HCEC 1CT (cell line): Measurements from ENCODE around the gene STYX.

Source experiments
- DNase-seq: peaks from one replicate; pipeline ENCODE4 v3.0.0-alpha.2; 2017

STYX gene, protein sequence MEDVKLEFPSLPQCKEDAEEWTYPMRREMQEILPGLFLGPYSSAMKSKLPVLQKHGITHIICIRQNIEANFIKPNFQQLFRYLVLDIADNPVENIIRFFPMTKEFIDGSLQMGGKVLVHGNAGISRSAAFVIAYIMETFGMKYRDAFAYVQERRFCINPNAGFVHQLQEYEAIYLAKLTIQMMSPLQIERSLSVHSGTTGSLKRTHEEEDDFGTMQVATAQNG

DNA sequence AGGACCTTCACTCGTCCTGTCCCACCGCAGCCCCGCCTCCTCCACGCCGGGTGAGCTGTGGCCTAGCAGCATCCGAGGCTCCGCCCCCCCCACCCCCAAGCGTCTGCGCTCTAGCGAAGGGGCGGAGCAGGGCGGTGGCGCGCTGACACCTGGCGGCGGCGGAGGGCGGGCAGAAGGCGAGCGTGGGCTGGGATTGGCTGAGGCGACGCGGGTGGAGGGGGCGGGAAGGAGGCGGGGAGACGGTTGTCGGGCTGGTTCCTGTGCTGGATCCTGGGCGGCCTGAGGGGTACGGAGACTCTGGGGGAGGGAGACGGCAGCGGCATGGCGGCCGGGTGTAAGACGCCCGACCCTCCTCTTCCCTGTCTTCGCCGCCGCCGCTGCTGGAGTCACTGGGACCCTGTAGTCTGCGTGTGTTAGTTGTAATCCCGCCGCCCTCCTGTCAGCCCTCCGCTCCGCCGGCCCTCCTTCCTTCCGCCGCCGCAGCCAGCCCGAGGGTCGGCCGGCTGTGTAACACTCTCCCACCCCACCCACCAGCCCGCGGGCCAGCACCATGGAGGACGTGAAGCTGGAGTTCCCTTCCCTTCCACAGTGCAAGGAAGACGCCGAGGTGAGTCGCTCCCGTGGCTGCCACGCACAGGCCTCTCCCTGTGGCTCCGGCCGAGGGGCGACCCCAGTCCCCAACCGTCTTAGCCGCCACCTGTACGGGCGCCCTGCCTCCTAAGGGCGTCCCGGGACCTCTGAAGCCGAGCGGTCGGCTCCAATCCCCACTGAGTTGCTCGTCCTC is at the start of gene STYX:
Gene STYX, plus strand, starts transcription at position 242 of the 784 bp plus-strand sequence. Its CDS starts 309 bp downstream, at position 551.
- DNase-seq = peak; percentile 95

DNA sequence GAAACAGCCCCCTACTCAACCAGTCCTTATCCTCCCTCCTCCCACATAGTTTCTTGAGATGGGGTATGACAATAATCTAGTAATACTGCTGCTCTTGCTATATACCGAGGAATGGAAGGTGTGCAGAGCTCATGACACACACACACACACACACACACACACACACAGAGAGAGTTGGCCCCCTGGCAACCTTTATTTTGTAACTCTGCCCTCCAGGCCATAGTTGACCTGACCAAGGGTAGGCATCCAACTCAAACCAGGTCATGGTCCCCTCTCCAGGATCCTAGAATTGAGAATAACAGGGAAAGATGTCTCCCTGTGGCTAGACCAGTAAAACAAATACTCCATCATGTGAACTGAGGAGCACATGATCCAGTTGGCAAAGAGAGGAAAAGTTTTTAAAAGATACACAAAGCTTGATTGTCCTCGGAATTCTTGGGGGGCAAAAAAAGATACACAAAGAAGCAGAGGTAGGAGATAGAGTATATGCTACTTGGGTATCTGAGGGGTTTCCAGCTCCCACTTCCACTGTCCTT is 45.9 kb upstream of the STYX start:
- no peak for DNase-seq

DNA sequence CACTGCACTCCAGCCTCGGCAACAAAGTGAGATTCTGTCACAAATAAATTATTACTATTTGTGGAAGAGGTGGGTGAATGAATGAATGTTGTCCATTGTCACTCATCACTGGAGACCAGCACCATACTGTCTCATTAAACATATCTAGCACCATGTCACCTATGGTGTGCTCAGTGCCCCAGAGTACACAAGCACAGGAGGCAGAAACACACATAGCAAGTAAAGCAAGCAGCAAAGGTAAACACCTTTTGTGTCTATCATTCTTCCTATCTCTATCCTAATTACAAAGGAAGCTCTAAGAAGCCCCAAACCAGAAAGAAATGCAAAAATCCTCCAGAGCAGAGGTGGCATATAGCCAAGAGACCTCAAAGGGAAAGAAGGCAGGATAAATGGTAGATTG is 43.8 kb upstream of the STYX start:
- DNase-seq = no peak

DNA sequence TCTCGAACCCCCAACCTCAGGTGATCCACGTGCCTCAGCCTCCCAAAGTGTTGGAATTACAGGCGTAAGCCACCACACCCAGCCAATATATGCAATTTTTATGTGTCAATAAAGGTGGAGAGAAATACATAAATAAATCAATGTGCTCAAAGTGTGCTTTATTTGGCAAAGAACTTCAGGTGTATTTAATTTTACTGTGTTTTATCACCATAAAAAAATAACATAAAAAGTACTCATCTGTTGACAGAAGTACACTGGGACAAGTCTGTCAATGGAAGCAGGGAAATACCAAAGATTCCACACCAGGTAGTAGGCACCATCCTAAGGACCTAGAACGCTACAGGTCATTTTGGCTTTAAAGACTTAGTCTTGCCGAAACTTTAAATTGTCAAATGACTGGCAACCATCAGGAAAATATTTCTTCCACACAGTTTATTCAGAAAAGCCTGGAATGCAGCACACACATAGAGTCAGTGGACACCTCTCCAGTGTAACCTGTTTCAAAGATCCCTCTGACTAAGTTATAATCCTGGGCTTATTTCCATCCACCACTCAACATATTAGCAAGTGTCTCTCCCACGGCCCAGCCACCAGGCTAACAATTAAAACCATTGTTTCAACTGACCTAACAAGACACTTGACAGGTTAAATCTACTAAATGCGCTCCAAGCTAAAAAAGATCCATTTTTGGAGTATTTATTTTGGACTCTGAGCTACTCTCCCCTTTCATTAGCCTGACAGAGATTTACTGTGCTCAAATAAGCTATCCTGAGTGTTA is 38.8 kb upstream of the STYX start:
- DNase-seq = no peak

DNA sequence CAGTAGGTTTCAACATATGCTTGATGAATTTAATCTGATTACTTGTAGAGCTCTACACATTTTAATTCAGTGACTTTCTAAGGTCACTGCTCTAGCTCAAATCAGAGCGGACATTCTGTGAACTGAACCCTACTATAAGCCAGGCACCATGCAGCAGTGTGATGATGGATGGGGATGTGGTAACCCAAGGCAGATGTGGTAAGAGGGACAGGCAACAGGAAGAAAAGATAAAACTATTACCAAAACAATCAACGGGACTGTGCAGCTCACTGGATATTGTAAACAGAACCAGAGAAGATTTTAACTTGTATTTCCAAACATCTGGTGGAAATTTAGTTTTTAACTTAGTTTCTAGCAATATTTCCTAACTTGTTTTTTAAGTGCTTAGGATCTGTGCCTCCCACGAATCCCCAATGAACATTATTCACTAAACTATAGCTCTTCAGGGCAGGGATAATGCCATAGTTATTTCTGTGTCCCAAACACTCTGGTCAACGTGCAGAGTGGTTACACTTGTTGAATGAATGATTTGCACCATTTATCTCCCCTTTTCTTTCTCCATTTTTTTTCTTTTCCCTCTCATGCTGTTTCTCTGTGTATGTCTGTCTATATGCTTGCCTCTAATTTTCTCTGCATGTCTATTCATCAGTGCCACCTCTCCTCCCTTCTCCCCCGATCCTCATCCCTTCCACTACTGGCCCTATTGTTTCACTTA is 37.6 kb upstream of the STYX start:
- peak; percentile 27 for DNase-seq

DNA sequence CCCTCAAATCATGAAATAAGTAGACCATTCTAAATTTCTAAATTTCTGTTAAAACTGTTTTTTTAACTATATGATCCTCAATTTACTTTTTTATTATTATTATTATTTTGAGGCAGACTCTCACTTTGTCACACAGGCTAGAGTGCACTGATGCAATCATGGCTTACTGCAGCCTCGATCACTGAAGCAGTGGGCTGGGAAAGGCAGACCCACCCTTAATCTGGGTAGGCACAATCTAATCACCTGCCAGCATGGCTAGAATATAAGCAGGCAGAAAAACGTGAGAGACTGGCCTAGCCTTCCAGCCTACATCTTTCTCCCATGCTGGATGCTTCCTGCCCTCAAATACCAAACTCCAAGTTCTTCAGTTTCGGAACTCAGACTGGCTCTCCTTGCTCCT is 36.9 kb upstream of the STYX start:
- no peak for DNase-seq

DNA sequence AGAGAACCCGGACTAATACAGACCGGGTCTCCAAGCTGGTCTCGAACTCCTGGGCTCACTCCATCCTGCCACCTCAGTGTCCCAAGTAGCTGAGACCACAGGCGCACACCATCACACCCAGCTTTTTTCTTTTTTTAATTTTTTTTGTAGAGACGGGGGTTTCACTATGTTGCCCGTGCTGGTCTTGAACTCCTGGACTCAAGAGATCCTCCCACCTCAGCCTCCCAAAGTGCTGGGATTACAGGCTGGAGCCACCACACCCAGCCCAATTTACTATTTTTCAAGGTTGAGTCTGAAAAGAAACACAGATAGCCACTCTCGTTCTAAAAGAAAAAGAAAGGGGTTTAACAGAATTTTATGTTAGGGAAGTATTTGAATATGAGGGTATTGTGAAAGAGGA is 36.4 kb upstream of the STYX start:
- DNase-seq = no peak

DNA sequence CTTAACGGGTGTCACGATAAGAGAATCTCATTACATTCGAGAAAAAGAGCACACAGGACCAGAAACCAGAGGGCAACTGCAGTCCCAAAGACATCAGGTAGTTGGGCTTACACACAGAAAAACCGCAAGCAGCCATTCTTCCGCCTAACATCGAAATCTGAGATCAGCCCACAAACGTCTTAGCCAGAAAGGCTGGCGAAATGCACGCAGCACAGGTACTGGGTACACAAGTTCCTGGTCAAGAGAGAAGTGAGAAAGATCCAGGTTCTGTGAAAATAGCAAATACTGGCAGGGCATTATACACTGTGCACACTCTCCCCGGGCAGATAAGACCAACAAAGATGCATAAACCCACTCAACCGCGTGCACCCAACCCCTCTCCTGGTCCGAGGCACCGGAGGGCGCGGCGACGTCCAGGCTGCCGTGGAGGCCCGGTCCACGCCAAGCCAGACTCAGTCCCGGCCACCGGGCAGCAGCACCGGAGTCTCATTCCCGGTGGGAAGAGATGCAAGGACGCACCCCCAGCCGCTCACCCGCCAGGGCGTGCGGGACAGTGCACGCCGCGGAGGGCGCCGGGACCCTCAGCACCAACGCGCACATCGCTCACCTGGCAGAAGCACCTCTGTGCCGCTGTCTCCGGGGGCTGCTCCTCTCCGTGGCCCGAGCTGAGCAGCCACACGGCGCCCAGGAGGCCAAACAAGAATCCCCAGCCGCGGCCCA is 35.0 kb upstream of the STYX start:
- peak; percentile 31 for DNase-seq

DNA sequence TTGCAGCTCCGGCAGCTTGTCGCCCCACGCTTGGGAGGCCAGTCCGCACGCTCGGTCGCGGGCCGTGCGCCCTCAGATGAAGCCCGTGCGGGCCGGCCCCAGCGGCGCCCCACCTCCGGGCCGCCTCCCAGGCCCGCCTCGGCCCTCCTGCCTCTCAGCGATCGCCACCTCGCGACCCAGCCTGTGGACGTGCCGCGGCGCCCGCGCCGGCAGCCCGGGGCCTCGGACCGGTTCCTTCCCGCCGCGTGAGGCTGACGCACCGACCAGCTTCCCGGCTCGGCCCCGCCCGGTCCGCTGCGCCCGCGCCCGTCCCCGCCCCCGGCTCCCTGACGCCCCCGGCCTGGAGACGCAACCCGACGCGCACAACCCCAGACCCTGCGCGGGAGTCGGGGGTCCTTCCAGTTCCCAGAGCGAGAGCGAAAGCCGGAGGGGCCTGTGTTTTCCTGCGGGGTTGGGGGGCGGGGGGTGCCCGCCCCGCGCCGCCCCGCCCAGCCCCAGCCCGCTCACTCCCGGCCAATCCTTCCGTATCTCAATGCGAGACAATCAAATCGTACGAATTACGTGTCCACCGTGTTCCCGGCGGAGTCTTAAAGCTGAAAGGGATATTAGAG is 34.4 kb upstream of the STYX start, which contains the start of gene ERO1A:
Gene ERO1A, minus strand, starts transcription at position 78 of the 611 bp plus-strand sequence. Its CDS starts 77 bp downstream, at position 1.
- peak; percentile 87 for DNase-seq

DNA sequence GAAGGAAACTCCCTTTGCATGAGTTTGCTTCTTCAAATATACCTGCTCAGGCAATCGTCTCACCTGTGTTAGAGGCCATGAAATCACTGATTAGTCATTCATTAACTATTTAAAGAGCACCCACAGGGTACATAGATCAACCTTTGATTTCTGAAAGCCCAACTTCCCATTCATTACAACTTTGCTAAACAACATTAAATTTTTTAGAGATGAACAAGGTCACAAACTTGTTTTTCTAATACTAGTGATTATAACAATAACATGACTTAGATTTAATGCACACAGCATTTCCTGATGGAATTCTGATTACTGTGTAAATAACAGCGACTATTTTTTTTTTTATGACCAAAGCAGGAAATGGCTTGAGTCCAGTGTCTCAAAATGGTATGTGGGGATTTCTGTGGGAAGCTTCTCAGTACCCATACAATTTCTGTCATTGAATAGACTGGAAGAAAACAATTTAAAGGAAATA is 29.2 kb upstream of the STYX start:
- peak; percentile 22 for DNase-seq

DNA sequence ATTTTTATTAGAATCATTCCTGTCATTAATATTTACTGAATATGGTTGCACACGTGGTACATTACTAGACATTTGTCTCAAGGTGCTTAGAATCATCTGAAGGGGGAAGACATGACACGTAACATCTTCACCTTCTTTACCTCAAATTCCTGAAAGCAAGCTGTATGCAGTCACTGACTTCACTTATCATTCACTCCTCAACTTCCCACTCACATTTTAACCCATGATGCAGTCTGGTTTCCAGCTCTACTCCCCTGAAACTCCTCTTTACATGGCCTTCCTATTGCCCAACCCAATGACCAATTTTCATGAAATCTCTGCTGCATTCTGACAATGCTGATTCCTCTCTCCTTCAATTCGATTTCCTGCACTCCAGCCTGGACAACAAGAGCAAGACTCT is 28.7 kb upstream of the STYX start:
- no peak for DNase-seq

DNA sequence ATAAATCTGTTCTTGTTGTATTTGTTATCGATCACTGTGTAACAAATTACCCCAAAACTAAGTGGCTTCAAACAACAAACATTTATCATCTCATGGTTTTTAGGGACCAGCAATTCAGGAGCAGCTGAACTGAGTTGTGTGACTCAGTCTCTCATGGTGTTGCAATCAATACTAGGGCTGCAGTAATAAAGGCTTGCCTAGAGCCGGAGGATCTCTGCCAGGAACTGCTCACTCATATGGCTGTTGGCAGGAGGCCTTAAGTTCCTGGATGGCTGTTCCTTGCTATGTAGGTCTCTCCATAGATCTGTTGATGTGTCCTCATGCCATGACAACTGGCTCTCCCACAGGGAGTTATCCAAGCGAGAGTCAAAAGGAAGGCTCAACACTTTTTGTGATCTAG is 26.7 kb upstream of the STYX start:
- DNase-seq = peak; percentile 97

DNA sequence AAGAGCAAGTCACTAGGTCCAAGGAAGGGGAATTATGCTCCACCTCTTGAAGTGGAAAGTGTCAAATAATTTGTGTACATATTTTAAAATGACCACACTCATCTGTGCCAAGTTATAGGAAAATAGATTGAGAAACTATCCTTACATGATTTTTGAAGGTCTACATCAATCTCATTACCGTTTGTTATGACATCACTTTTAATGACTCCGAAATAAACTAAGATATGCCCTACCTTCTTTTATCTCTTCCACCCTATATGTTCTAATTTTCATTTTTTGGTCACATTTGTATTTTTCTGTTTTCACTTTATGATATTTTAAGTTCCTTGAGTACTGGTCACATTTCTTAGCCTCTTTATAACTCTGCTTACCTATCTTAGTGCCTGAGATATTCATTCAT is 26.3 kb upstream of the STYX start:
- no peak for DNase-seq

DNA sequence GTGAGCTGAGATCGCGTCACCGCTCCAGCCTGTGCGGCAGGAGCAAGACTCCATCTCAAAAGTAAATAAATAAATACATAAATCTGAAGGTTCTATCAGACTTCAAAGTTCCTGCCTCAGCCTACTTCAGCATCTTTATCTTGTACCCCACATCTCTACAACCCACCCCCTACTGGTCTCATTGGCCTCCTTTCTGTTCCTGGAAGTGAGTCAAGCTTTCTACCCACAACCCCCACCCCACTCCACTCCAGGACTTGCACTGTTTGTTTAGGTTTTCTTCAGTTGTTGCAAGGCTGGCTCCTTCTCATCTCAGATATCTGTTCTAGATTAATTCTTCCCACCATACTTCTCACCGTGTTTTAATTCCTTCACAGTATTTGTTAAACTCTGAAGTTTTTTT is 23.7 kb upstream of the STYX start:
- no peak for DNase-seq

DNA sequence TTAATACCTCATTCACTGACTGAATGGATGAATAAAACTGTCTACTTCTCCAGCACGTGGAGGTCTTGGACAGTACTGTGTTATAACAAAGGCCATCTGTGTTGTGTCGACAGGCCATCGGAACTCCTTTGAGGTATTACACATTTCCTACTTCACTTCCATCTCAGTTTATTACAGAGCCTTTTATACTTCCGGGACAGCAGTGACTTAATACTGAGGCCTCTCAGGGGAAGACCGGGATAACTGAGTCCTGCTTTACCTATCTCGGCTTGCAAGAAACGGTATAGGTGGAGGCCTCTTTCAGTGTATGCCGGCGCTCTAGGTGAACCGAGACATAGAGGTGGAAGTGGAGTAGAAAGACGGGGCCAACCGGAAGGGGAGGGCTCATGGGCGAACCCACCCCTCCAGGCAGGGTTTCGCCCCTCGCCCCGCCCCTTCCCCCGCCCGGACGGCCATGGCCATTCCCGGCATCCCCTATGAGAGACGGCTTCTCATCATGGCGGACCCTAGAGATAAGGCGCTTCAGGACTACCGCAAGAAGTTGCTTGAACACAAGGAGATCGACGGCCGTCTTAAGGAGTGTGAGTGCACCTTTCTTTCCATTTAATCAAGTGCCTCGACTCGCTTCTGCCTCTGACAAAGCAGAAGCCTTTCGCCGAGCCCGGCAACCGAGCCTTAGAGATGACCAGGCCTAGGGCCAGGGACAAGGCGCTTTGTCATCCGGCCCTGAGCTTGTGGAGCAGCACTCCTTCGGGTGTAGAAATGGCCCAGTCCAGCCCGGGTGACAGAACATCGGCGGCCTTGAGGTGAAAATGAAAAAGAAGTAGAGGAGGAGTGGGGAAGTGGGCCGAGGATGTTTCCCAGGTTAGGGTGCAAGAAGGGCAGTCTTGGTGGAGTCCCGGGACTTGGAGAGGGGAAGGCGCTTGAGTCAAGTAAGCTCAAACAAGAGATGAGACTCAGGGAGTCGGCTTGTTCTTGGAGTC is 23.0 kb upstream of the STYX start, which contains the start of gene PSMC6:
Gene PSMC6, plus strand, starts transcription at position 477 of the 983 bp plus-strand sequence. Its CDS starts 20 bp downstream, at position 497.
- peak; percentile 89 for DNase-seq

DNA sequence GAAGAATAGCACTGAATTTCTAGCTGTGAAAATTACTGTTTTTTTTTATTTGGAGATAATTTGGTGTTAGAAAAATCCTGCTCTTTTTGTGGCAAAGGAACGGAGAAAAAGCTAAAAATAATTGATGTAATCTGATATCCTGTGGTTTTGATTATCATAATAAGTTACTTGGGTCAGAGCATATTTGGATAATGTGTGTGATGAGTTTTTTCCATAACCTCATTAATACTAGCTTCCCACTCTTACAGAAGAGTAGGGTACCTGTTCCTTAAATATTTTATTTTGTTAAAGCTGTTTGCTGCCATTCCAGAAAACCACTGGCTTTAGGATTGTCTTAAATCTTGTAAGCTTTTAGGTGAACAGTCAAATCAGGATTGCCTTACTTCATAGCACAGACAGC is 18.3 kb upstream of the STYX start:
- peak; percentile 48 for DNase-seq

DNA sequence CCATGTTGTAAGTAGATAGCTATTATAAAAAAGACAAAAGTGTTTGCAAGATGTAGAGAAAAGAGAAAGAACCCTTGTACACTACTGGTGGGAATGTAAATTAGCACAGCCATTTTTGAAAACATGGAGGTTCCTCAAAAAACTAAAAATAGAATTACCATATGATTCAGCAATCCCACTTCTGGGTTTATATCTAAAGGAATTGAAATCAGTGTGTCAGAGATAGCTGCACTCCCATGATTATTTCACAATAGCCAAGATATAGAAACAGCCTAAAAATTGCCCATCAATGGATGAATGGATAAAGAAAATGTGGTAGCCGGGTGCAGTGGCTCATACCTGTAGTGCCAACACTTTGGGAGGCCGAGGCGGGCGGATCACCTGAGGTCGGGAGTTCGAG is 13.8 kb upstream of the STYX start:
- DNase-seq = no peak

DNA sequence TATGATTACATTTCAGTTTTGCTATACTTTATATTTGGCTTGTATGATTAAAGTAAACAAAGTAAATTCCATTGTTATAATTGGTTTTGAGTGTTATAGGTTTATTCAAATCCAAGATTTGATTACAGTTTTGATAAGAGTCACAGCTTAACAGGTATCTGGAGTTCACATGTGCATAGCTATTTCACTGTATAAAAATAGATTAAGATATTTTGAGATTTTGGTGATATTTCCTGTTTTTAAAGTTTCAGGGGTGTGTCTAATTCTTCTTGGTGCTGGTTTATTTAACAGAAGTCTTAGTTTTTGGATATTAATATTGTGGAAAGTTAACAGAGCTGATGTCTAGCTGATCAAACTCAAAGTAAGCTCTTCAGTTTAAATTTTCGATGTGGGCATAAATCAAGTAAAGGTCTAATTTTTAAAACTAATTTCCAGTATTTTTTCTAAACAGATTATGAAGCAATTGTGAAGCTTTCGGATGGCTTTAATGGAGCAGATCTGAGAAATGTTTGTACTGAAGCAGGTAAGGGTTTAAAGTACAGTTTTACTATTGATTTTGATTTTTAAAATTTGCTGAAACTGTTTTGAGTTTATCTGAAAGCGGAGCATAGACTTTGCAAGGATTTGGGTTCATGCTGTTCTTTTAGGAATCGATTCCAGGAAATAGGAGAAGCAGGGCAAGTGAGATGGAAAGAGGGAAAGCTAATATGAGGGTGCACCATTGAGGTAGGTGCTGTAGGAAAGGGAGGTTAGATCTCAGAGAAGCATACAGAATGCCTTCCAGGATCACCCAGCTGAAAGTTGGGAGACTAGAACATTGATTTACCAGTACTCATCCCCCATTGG is 6.2 kb upstream of the STYX start:
- DNase-seq = no peak

DNA sequence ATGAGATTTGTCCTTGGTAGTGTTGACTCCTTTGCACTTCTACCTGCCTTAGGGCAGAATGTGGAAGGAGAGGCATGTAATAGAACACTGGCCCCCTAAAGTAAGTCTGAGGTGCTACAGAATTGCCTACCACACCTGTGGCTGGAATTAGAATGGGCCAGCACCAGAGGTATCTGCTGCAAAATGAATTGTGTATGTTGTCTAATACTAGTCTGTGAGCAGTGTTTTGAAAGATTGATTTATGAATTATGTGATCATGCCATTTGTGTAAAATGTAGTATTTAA is 5.7 kb upstream of the STYX start:
- DNase-seq = no peak
